ENCODE results near the gene FRK. TPM values are rescaled to one million over a fixed set of nuclear protein-coding genes. Genes with fewer than 3 reads are reported as not detected.
A peak's percentile ranks its signal among the peaks of the same experiment; 100 is the strongest.

The FRK gene
- polyA plus RNA-seq, 1 donor (not counting 4 experiments of a cell fraction or from before 2014, with no cell fraction given), result 2.4 TPM

DNA sequence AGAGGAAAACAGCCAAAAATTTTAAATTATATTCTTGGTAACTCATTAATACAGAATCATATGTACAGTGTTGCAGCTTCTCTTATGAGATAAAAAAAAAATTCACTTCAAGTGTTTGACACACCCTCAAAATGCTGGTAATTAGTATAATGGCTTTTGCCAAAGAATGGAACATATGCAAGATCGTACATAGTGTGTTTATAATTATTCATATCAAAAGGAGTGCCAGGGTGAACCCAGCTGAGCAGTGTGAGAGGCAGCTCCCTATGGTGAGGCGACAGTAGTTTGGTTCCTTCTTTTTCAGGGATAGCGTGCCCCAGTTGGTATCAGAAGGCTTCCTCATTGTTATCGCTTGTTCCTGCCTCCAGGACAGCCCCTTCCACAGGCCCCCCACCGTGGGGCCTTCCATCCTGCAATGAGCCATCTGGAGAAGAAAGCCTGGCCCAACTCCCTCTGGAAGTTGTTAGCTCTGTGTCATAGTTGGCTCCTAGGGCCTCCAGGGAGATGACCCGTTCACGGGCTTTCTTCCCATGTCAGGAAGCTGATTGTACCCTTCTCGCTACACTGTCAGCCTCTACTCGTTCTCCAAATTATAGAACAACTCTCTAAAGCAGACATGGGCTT, 150.7 kb downstream of the FRK start:
- Histone ChIP-seq H3K27ac (ENCODE audit: control insufficient read depth, insufficient read depth, low read length) (no peak overlapping the region), H3K4me2 (ENCODE audit: control insufficient read depth, extremely low read depth, insufficient read depth, low read depth, low read length) (no peak overlapping the region), H3K9ac (ENCODE audit: control insufficient read depth, extremely low read depth, insufficient read depth, low read length) (no peak overlapping the region), H2AFZ (ENCODE audit: control insufficient read depth, low read length) (no peak overlapping the region), H3K36me3 (ENCODE audit: control insufficient read depth in 2 of 2, extremely low read depth in 1 of 2, insufficient read depth in 2 of 2, low read length in 2 of 2) (no peaks in the 10 kb centered on the region), H3K9me3 (ENCODE audit: control insufficient read depth, low read depth, low read length) (no peaks in the 10 kb centered on the region), H3K4me1 (ENCODE audit: control insufficient read depth, extremely low read depth, insufficient read depth, low read length) (peaks cover 4% of the 10 kb centered on the region), H4K20me1 (ENCODE audit: control insufficient read depth, extremely low read depth, insufficient read depth, low read length) (no peaks in the 10 kb centered on the region), H3K79me2 (ENCODE audit: control insufficient read depth, insufficient read depth, low read length) (no peaks in the 10 kb centered on the region), H3K27me3 (ENCODE audit: control insufficient read depth, extremely low read depth, insufficient read depth, low read length) (peaks cover 3% of the 10 kb centered on the region), H3K4me3 (ENCODE audit: control insufficient read depth in 2 of 3, extremely low read depth in 1 of 3, insufficient read depth in 2 of 3, low read depth in 1 of 3, low read length in 3 of 3) (no peak overlapping the region), H3K9me1 (ENCODE audit: control insufficient read depth, extremely low read depth, insufficient read depth, low read length) (no peaks in the 10 kb centered on the region)
- TF ChIP-seq, protein P1, sequence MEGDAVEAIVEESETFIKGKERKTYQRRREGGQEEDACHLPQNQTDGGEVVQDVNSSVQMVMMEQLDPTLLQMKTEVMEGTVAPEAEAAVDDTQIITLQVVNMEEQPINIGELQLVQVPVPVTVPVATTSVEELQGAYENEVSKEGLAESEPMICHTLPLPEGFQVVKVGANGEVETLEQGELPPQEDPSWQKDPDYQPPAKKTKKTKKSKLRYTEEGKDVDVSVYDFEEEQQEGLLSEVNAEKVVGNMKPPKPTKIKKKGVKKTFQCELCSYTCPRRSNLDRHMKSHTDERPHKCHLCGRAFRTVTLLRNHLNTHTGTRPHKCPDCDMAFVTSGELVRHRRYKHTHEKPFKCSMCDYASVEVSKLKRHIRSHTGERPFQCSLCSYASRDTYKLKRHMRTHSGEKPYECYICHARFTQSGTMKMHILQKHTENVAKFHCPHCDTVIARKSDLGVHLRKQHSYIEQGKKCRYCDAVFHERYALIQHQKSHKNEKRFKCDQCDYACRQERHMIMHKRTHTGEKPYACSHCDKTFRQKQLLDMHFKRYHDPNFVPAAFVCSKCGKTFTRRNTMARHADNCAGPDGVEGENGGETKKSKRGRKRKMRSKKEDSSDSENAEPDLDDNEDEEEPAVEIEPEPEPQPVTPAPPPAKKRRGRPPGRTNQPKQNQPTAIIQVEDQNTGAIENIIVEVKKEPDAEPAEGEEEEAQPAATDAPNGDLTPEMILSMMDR (optimal IDR thresholded peaks at IDR 0.05 in 1 of 3, IDR thresholded peaks at IDR 0.05 in 1 of 3, conservative IDR thresholded peaks at IDR 0.05 in 1 of 3; ENCODE audit: extremely low read depth in 1 of 3, insufficient read depth in 2 of 3, low read length in 3 of 3), result no peak
- TF ChIP-seq EZH2 (IDR thresholded peaks at IDR 0.05; ENCODE audit: low read length), result no peak
- DNase-seq (ENCODE audit: low read depth, low spot score), result no peak
- dilution Hi-C loops (cut with MboI; ENCODE audit: extremely low pct_ligation_motif_present, low sequenced_read_pairs), result no loop called here
- FAIRE-seq, result no peak

DNA sequence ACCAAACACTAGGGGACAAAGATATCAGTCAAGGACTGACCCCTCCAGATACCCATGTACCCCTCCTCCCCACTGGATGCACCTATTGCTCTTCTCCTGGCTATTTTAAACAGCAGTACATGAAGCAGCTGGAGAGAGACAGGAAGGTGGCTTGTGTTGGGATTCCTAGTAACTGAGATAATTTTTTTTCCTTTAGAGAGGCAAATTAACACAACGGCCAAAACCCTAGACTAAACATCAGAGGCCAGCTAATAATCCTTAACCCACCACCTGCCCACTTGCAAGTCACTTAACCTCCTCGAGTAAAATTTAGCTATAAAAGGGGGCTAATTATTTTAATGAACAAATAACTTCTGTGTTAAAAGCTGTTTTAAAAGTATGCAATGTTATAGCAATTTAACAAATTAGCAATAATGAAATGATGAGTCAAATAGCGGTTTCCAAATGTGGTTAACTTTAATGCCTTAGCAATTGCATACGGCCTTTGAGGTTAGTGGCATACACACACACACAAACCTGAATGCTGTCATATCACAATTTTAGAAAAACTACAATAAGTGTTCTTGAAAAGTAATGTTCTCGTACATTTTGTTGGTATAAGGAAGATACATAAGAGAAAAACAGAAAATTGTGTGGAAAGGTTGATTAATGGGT, 151.7 kb downstream of the FRK start:
- no peak overlapping the region for H3K4me2 ChIP-seq (ENCODE audit: control insufficient read depth, extremely low read depth, insufficient read depth, low read depth, low read length)

More for the DNA sequence above, 151.7 kb downstream of the FRK start:
- Histone ChIP-seq H2AFZ (ENCODE audit: control insufficient read depth, low read length) (peak overlapping the region; percentile 52), H3K4me3 (ENCODE audit: control insufficient read depth in 2 of 3, extremely low read depth in 1 of 3, insufficient read depth in 2 of 3, low read depth in 1 of 3, low read length in 3 of 3) (no peak overlapping the region), H3K36me3 (ENCODE audit: control insufficient read depth in 2 of 2, extremely low read depth in 1 of 2, insufficient read depth in 2 of 2, low read length in 2 of 2) (no peaks in the 10 kb centered on the region), H3K9ac (ENCODE audit: control insufficient read depth, extremely low read depth, insufficient read depth, low read length) (no peak overlapping the region), H3K9me3 (ENCODE audit: control insufficient read depth, low read depth, low read length) (no peaks in the 10 kb centered on the region), H4K20me1 (ENCODE audit: control insufficient read depth, extremely low read depth, insufficient read depth, low read length) (no peaks in the 10 kb centered on the region), H3K9me1 (ENCODE audit: control insufficient read depth, extremely low read depth, insufficient read depth, low read length) (no peaks in the 10 kb centered on the region), H3K27ac (ENCODE audit: control insufficient read depth, insufficient read depth, low read length) (no peak overlapping the region), H3K4me1 (ENCODE audit: control insufficient read depth, extremely low read depth, insufficient read depth, low read length) (peaks cover 4% of the 10 kb centered on the region), H3K79me2 (ENCODE audit: control insufficient read depth, insufficient read depth, low read length) (no peaks in the 10 kb centered on the region), H3K27me3 (ENCODE audit: control insufficient read depth, extremely low read depth, insufficient read depth, low read length) (peaks cover 3% of the 10 kb centered on the region)
- dilution Hi-C loops (cut with MboI; ENCODE audit: extremely low pct_ligation_motif_present, low sequenced_read_pairs), result no loop called here
- no peak for FAIRE-seq
- no peak for TF ChIP-seq EZH2 (IDR thresholded peaks at IDR 0.05; ENCODE audit: low read length)
- TF ChIP-seq, protein P1 (optimal IDR thresholded peaks at IDR 0.05 in 1 of 3, IDR thresholded peaks at IDR 0.05 in 1 of 3, conservative IDR thresholded peaks at IDR 0.05 in 1 of 3; ENCODE audit: extremely low read depth in 1 of 3, insufficient read depth in 2 of 3, low read length in 3 of 3), result no peak
- no peak for DNase-seq (ENCODE audit: low read depth, low spot score)

All from keratinocyte (primary cell).